Loucy (cell line): ENCODE measurements around the gene PPARA.

ENCODE experiments used
- EZH2phosphoT487 ChIP-seq: fragments of 200-600 bp; IDR thresholded peaks from 2 replicates; pipeline ENCODE4 v1.6.1; 2018; ENCODE audit warnings: antibody characterized with exemption, mild to moderate bottlenecking, moderate library complexity, borderline replicate concordance
- TF ChIP-seq, protein P1 (sequence below): fragments of 200-600 bp; sonication (generic); conservative IDR thresholded peaks from 2 replicates; pipeline ENCODE4 v1.5.1; 2014; ENCODE audit warnings: mild to moderate bottlenecking, antibody characterized with exemption, low read length

DNA sequence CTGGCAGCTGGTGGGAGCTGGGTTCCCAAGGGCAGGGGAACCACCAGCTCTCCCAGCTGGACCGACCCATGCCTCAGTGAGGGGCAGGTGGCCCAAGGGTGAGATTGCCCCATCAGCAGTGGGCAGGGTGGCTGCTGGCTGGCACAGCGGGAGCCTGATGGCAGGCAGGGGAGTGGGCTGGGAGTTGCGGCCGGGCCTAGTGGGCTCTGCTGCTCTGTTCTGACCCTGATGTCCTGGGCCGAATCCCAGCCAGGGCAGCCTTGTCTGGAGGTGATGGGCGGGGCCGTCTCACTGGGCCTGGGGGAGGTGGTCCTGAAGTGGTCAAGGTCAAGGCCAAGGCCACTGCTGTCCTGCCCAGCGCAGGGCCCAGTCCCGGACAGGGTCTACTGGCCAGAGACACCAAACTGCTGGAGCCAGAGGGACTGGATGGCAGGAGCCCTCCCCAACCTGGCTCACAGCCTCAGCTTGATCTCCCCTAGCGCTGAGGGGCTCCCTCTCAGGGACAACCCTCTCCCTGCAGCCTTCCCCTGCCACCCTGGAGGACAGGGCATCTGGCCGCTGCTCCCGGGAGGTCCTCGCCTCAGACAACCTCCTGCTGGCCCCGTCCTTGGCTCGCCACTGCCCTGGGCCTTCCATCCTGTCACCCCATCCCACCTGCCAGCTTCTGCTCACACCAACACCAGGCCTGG, 26.5 kb upstream of the PPARA start:
- TF ChIP-seq, protein P1, sequence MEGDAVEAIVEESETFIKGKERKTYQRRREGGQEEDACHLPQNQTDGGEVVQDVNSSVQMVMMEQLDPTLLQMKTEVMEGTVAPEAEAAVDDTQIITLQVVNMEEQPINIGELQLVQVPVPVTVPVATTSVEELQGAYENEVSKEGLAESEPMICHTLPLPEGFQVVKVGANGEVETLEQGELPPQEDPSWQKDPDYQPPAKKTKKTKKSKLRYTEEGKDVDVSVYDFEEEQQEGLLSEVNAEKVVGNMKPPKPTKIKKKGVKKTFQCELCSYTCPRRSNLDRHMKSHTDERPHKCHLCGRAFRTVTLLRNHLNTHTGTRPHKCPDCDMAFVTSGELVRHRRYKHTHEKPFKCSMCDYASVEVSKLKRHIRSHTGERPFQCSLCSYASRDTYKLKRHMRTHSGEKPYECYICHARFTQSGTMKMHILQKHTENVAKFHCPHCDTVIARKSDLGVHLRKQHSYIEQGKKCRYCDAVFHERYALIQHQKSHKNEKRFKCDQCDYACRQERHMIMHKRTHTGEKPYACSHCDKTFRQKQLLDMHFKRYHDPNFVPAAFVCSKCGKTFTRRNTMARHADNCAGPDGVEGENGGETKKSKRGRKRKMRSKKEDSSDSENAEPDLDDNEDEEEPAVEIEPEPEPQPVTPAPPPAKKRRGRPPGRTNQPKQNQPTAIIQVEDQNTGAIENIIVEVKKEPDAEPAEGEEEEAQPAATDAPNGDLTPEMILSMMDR: no peak
- no peak for TF ChIP-seq EZH2phosphoT487
